ENCODE measurements around the gene SLC4A7.

GRCh38 chr3:27449530-27450150 lies 34.5 kb downstream of the SLC4A7 start:
- TF ChIP-seq CTCF (IDR thresholded peaks at IDR 0.05) (no peak), EZH2 (IDR thresholded peaks at IDR 0.05; ENCODE audit: borderline replicate concordance, insufficient read depth, low read depth, low read length, poor library complexity, severe bottlenecking) (no peak)
